Heart left ventricle (tissue), 16 donors: Measurements from ENCODE around the gene OR4F15. TPM values are rescaled to one million over a fixed set of nuclear protein-coding genes. Genes with fewer than 3 reads are reported as not detected.
"Not testable (repeated sequence)": the region's sequence is repeated elsewhere in the genome, so short reads cannot be mapped to it uniquely, and the experiment has no call there.

ENCODE experiments used
- ATAC-seq, 4 donors: fragments of 200-7000 bp; cut with Tn5 transposase; one replicate each; pipeline ENCODE4 v1.9.1; 2020 to 2022; ENCODE audit warnings: moderate library complexity in 4 of 4, mild to moderate bottlenecking in 3 of 4, moderate number of reproducible peaks in 1 of 4
- DNase-seq, 5 donors: peaks; one replicate each; pipeline ENCODE4 v3.0.0-alpha.2; 2020
- H3K27ac ChIP-seq, 12 donors: fragments of 200-600 bp; sonication (generic) in 4 of 12; one replicate each; pipeline versions ENCODE4 v1.5.0 to v1.8.0; 2016 to 2022; ENCODE audit warnings: mild to moderate bottlenecking in 2 of 12
- H3K27me3 ChIP-seq, 9 donors: fragments of 200-600 bp; sonication (generic) in 2 of 9; one replicate each; pipeline versions ENCODE4 v1.5.1 to v1.8.0; 2016 to 2022; ENCODE audit warnings: mild to moderate bottlenecking in 3 of 9
- H3K36me3 ChIP-seq, 9 donors: fragments of 200-600 bp; sonication (generic) in 2 of 9; one replicate each; pipeline versions ENCODE4 v1.5.0 to v1.8.0; 2018 to 2022; ENCODE audit warnings: mild to moderate bottlenecking in 2 of 9
- H3K4me1 ChIP-seq, 12 donors: fragments of 200-600 bp; sonication (generic) in 4 of 12; one replicate each; pipeline versions ENCODE4 v1.5.0 to v1.8.0; 2016 to 2022; ENCODE audit warnings: mild to moderate bottlenecking in 3 of 12
- H3K4me3 ChIP-seq, 12 donors: fragments of 200-600 bp; sonication (generic) in 4 of 12; one replicate each; pipeline versions ENCODE4 v1.5.0 to v1.8.0; 2017 to 2022; ENCODE audit warnings: mild to moderate bottlenecking in 9 of 12, moderate library complexity in 4 of 12
- H3K9me3 ChIP-seq, 12 donors: fragments of 200-600 bp; sonication (generic) in 4 of 12; one replicate each; pipeline versions ENCODE4 v1.5.0 to v1.8.0; 2016 to 2022; ENCODE audit warnings: mild to moderate bottlenecking in 1 of 12
- POLR2A ChIP-seq, 2 donors: fragments of 450-650 bp; IDR thresholded peaks; one replicate each; pipeline ENCODE4 v1.6.1; 2017; ENCODE audit warnings: antibody characterized with exemption in 2 of 2, mild to moderate bottlenecking in 2 of 2, moderate library complexity in 2 of 2
- whole genome bisulfite sequencing, 4 donors: extraction: QIAGEN DNeasy Blood & Tissue Kit in 2 of 4; methylation state at CpG; one replicate each; pipeline versions ENCODE4 v1.1.5 to v1.1.7; 2013 to 2018; 5-methylcytosine and 5-hydroxymethylcytosine counted together
- intact Hi-C, 10 donors: fragments of 100-400 bp; cut with DNase I; formaldehyde crosslinking; loops; one replicate each; pipeline versions ENCODE4 v1.11.1 to v1.14.2; 2022
- polyA plus RNA-seq, 2 donors: library from polyadenylated mRNA; stranded (reverse); fragments of 200-250 nt; gene quantifications; one replicate each; pipeline ENCODE4 v1.2.3, GENCODE V29; 2013
- total RNA-seq, 9 donors: library from RNA; depleted of rRNA in 2 of 9; stranded (reverse); fragments of >200 nt in 2 of 9; fragmentation: NEBNext Ultra II Directional in 3 of 9; extraction: Animal tissue kit (Norgen Biotek cat#: 25700) in 3 of 9; gene quantifications; one replicate each; pipeline versions ENCODE4 v1.1.0 to v1.2.4, GENCODE V29; 2016 to 2023
- TF ChIP-seq, protein P1 (sequence below), 12 donors: fragments of 200-600 bp; sonication (generic) in 4 of 12; IDR thresholded peaks; one replicate each; pipeline versions ENCODE4 v1.5.0 to v1.8.0; 2018 to 2022; ENCODE audit warnings: antibody characterized with exemption in 12 of 12, mild to moderate bottlenecking in 5 of 12
- donor health status: ischemic (EF 13 %, LVEDD 7.1; RV severe dilation, severe dysfunction).
- donor health status: healthy with polysubstance abuse.
- donor health status: DM: no; HTN: yes; CAD: no.
- donor health status: DM: no; HTN: no; CAD: no.
- donor health status: ischemic (EF 25% LVEDD 6.9; RV normal size, moderate dysfunction).
- donor health status: ischemic (EF 25% LVEDD 5.7; RV mildly dilated, moderate dysfunction).
- donor health status: healthy.
- donor health status: DM: yes; HTN: yes; CAD: no.
- donor health status: ischemic (EF 35%, LVEDD 5.7; RV mildly dilated, moderate dysfunction).
- donor health status: nonischemic (EF 11% LVEDD 7.7; RV severe dilation, severe dysfunction).
- donor health status: DM: yes; HTN: yes; CAD: no.
- donor health status: PGD.
- donor health status: ischemic (EF 29% LVEDD 5.4; RV normal size, mild dysfunction).
- donor health status: nonischemic (EF 23%, LVEDD 6.1; RV moderate dilation, normal function).

OR4F15 gene
- total and polyA plus RNA-seq, 11 donors = not detected

DNA sequence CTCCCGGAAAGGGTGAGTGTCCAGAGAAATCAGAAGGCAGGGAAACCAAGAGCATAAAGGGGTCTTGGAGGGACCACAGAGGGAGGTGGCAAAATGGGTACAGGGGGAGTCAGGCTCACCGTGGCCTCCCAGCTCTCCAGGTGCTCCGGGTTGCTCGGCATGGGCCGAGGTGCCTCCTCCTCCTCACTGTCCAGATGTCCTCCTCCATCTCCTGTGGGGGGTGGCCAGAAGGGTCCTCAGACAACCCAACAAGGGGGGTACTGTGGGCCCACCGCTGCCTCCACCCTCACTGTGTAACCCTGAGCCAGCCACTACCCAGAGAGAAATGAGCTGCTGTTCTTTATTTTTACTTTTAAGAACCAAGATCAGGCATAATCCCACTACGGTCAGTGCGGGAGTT is 39.1 kb upstream of the OR4F15 start:
- Histone ChIP-seq H3K4me1 (no peaks in the 10 kb centered on the region), H3K36me3 (no peaks in the 10 kb centered on the region), H3K27ac (no peak overlapping the region), H3K9me3 (no peaks in the 10 kb centered on the region), H3K4me3 (no peak overlapping the region), H3K27me3 (no peaks in the 10 kb centered on the region)
- intact Hi-C loops = no loop called here
- WGBS, 4 donors = 85 to 98% (median 93%) methylated on average over 8 of the region's 8 CpGs
- no peak for TF ChIP-seq POLR2A (IDR thresholded peaks at IDR 0.05)
- TF ChIP-seq, protein P1, sequence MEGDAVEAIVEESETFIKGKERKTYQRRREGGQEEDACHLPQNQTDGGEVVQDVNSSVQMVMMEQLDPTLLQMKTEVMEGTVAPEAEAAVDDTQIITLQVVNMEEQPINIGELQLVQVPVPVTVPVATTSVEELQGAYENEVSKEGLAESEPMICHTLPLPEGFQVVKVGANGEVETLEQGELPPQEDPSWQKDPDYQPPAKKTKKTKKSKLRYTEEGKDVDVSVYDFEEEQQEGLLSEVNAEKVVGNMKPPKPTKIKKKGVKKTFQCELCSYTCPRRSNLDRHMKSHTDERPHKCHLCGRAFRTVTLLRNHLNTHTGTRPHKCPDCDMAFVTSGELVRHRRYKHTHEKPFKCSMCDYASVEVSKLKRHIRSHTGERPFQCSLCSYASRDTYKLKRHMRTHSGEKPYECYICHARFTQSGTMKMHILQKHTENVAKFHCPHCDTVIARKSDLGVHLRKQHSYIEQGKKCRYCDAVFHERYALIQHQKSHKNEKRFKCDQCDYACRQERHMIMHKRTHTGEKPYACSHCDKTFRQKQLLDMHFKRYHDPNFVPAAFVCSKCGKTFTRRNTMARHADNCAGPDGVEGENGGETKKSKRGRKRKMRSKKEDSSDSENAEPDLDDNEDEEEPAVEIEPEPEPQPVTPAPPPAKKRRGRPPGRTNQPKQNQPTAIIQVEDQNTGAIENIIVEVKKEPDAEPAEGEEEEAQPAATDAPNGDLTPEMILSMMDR (IDR thresholded peaks at IDR 0.05) = no peak
- no peak for DNase-seq
- ATAC-seq = no peak

DNA sequence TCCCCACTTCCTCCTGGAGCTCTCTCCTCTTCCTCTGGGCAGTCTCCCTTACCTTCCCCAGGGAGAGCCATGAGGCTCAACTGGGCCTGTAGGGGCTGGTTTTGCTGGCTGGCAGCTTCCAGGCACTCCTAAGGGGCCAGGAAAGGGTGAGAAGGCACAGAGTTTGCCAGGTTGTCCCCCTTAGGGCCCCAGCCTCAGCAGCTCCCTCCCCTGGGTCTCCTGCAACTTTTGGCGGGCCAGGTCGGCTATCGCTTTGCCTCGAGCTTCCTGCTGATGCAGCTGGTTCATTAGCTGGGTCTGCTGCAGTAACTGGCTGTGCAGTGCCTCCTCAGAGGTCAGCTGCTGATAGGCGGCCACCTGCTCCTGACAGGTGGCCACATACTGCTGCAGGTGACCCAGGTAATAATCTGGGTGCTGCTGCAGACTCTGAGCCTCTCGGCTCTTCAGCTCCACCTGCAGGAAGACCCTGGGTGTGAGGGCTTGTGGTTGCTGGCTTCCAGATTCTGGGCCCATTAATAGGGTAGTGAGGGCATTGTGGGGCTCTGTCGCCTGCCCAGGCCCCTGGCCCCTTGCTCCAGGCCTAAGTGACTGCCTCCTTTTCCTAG is 38.4 kb upstream of the OR4F15 start:
- WGBS, 4 donors = 61 to 73% (median 67%) methylated on average over 4 to 7 of the region's 7 CpGs

DNA sequence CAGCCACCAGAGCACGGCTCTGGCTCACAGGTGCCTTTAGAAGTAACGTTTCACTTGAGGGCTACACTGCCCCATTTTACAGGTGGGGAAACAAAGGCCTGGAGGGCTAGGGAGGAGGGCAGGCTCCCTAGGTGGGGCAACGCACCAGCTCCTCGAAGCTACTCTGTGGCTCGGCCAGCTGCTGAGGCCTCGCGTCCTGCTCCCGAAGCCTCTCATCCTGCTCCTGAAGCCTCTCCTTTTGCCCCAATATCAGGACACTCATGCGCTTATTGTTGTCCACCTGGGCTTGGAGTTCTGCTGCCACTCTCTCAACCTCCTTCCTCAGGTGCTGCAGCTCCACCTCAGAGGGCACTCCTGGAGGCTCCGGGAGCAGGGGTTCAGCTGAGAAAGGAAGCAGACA is 36.9 kb upstream of the OR4F15 start:
- Histone ChIP-seq H3K27ac (no peak overlapping the region), H3K27me3 (peaks cover 0 to 11% (median 0%) of the 10 kb centered on the region in 9 donors), H3K9me3 (no peaks in the 10 kb centered on the region), H3K36me3 (no peaks in the 10 kb centered on the region), H3K4me3 (no peak overlapping the region), H3K4me1 (no peaks in the 10 kb centered on the region)
- intact Hi-C loops = no loop called here
- ATAC-seq (no peak), DNase-seq (no peak)
- TF ChIP-seq POLR2A (IDR thresholded peaks at IDR 0.05) = no peak
- TF ChIP-seq, protein P1 (IDR thresholded peaks at IDR 0.05) = no peak
- 90 to 100% (median 94%) methylated on average over 10 of the region's 10 CpGs for WGBS, 4 donors

More for the DNA sequence above, 38.4 kb upstream of the OR4F15 start:
- no peaks in the 10 kb centered on the region for H3K27me3 ChIP-seq
- intact Hi-C loops = no loop called here
- H3K27ac ChIP-seq = no peak overlapping the region
- H3K9me3 ChIP-seq = no peaks in the 10 kb centered on the region
- no peak for TF ChIP-seq POLR2A (IDR thresholded peaks at IDR 0.05)
- TF ChIP-seq, protein P1 (IDR thresholded peaks at IDR 0.05) = peak in 3 of 12 donors; percentile 10 to 18 (median 13)
- ATAC-seq (no peak), DNase-seq (peak in 2 of 5 donors; percentile 19 to 41)
- no peak overlapping the region for H3K4me3 ChIP-seq
- no peaks in the 10 kb centered on the region for H3K36me3 ChIP-seq
- no peaks in the 10 kb centered on the region for H3K4me1 ChIP-seq

DNA sequence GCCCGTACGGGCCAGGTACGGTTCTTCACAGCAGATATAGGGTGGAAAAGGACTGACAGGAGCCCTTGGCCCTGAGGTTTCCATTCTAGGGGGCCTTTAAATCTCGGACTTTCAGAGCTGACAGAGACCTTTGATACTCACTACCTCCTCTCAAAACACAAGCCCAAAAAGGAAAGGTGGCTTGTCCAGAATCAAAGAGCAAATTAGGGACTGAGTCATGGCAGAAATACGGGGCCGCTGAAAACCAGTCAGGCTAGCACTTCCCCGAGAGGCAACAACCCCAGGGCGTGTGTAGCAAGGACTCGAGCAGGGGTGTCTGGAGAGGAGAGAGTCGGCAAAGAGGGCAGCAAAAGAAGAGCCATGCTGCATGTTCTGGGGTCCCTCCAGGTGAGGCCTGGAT is 33.4 kb upstream of the OR4F15 start:
- H3K27me3 ChIP-seq = peaks cover 0 to 12% (median 0%) of the 10 kb centered on the region in 9 donors
- H3K27ac ChIP-seq, ATAC-seq, H3K9me3 ChIP-seq, H3K4me1 ChIP-seq, H3K36me3 ChIP-seq, intact Hi-C loops, H3K4me3 ChIP-seq, DNase-seq: not testable (repeated sequence)
- WGBS, 4 donors = 85 to 88% (median 86%) methylated on average over 10 of the region's 10 CpGs

DNA sequence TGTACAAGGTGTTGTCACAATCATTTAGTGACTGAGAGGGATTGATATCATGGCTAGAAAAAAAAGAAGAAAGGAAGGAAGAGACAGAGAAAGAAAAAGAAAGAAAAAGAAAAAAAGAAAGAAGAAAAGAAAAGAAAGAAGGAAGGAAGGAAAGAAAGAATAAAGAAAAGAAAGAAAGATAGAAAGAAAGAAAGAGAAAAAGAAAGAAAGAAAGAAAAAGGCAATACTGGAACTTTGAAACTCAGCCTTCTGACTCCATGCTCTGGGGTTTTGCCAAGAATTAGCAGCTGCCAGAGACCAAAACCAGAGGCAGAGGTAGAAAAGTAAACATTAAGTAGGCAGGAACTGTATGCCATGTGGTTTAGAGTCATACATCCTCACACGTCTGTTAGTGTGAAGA is 31.8 kb upstream of the OR4F15 start:
- WGBS, 4 donors = 13 to 50% (median 28%) methylated on average over 1 of the region's 1 CpG
- H3K36me3 ChIP-seq, DNase-seq, intact Hi-C loops, H3K27ac ChIP-seq, ATAC-seq, H3K4me3 ChIP-seq, H3K4me1 ChIP-seq, H3K9me3 ChIP-seq: not testable (repeated sequence)
- peaks cover 0 to 12% (median 0%) of the 10 kb centered on the region in 9 donors for H3K27me3 ChIP-seq
